ENCODE results near the gene THSD7A.

The THSD7A gene

DNA sequence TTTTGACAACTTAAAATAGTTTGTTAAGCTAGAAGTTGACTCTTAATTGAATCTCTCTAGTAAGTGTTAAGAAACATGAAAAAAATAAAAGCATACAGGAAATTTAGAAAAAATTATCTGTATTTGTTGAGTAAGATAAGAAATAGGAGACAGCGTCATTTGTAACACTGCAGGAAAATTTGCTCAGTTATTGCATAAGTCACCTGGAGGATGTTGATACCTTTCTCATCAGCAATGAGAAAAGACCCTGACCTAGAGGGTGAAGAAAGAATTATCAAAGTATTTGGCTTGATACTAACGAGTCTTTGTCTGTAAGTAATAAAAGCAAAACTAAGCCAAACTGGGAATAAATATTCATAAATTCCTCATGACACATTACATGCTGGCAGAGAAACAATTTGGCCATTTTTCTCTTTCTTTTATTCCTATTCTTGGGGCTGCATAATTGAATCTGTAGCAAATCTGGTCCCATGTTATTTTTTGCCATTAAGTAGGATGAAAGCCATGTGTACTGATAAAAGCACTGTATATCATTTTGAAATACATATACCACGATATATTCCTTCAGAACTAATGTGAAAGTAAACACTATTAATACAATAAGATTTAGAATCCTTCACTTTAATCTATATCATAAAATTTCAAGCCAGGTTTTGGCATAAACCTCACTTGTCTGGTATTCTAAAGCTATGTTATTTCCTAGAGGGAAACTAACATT is 362.8 kb downstream of the THSD7A start:
- Histone ChIP-seq H3K27ac (ENCODE audit: low read length) (no peak overlapping the region), H3K36me3 (ENCODE audit: control insufficient read depth, insufficient read depth, low read length) (no peaks in the 10 kb centered on the region), H3K27me3 (ENCODE audit: control insufficient read depth, insufficient read depth, low read length) (no peaks in the 10 kb centered on the region), H3K4me1 (ENCODE audit: control insufficient read depth, insufficient read depth, low read length) (no peaks in the 10 kb centered on the region), H3K9me3 (ENCODE audit: control insufficient read depth, insufficient read depth, low read length) (no peaks in the 10 kb centered on the region), H3K4me3 (ENCODE audit: low read length) (no peak overlapping the region)
- DNase-seq (ENCODE audit: low read depth, low spot score) = no peak
- no CpG with 5 or more reads among the region's 3 CpGs for WGBS (ENCODE audit: insufficient coverage, insufficient read length)

DNA sequence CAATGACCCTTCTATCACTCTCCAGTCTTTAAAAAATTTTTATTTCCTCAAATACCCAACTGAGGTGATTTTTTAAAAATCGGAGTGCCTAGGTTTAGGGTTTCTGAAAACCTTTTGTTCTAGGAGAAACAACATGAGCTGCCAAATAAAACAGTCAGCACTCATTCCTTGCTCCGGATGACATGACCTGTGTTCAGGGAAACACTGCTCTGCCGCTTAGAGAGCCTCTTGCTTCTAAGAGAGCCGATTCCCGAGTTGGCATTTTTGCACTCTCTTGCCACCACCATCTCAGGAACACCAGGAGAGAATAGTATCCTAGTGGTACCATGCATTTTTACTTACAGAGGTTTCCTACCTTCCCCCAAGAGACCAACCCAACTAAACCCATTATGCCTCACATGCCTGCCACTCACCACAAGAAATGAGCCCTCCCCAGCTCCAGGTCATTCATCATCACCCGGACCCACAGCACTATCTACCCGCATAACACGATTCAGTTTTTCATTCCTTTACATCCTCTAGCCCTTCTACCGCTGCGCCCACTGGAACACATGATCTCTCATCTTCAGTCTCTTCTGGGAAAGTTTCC is 365.4 kb downstream of the THSD7A start:
- no peaks in the 10 kb centered on the region for H3K4me1 ChIP-seq (ENCODE audit: control insufficient read depth, insufficient read depth, low read length)
- H3K36me3 ChIP-seq (ENCODE audit: control insufficient read depth, insufficient read depth, low read length) = no peaks in the 10 kb centered on the region
- no peak overlapping the region for H3K27ac ChIP-seq (ENCODE audit: low read length)
- WGBS (ENCODE audit: insufficient coverage, insufficient read length) = no CpG with 5 or more reads among the region's 10 CpGs
- no peak for DNase-seq (ENCODE audit: low read depth, low spot score)
- H3K27me3 ChIP-seq (ENCODE audit: control insufficient read depth, insufficient read depth, low read length) = no peaks in the 10 kb centered on the region
- no peaks in the 10 kb centered on the region for H3K9me3 ChIP-seq (ENCODE audit: control insufficient read depth, insufficient read depth, low read length)
- no peak overlapping the region for H3K4me3 ChIP-seq (ENCODE audit: low read length)

DNA sequence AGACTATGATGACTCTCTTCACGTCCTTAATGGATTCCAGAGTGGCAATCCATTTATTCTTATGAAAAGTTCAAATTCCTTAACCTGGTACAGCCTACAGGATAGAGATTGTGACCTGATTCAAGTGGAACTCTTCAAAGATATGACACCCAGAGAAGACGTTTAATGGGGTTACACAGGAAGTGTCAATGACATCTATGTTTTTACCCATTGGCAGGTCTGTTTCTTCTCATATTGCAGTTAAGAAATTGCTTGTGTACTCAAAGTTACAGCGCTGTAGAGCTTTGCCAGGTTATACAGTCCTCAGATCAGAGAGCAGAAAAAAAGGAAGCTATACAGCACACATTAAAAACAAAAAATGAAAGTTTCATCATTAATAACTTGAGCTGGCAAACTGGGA is 367.4 kb downstream of the THSD7A start:
- no peaks in the 10 kb centered on the region; the same call in 1 of the 2 replicates for H3K4me1 ChIP-seq (ENCODE audit: control insufficient read depth, insufficient read depth, low read length)
- H3K36me3 ChIP-seq (ENCODE audit: control insufficient read depth, insufficient read depth, low read length) = no peaks in the 10 kb centered on the region
- no peak overlapping the region for H3K4me3 ChIP-seq (ENCODE audit: low read length)
- no peak overlapping the region for H3K27ac ChIP-seq (ENCODE audit: low read length)
- H3K9me3 ChIP-seq (ENCODE audit: control insufficient read depth, insufficient read depth, low read length) = no peaks in the 10 kb centered on the region
- no CpG with 5 or more reads among the region's 3 CpGs for WGBS (ENCODE audit: insufficient coverage, insufficient read length)
- H3K27me3 ChIP-seq (ENCODE audit: control insufficient read depth, insufficient read depth, low read length) = no peaks in the 10 kb centered on the region
- no peak for DNase-seq (ENCODE audit: low read depth, low spot score)

DNA sequence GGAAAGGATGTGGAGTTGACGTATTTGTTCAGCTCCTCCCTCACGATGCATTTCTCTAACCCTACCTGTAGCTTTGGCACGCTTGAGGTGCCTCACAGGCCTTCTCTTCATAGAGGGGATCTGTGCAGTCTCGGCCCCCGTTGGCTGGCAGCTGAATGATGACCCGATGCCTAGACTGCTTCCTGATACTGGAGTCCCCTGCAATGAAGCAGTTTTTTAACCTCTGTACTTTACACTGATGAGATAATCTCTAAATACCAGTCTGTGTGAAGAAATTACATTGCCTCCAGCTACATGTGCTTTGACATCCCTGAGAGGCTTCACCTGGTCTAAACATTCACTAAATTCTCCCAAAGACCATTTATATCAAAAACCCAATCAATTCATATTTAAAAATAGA is 370.1 kb downstream of the THSD7A start:
- Histone ChIP-seq H3K27ac (ENCODE audit: low read length) (no peak overlapping the region), H3K4me3 (ENCODE audit: low read length) (no peak overlapping the region), H3K27me3 (ENCODE audit: control insufficient read depth, insufficient read depth, low read length) (no peaks in the 10 kb centered on the region), H3K9me3 (ENCODE audit: control insufficient read depth, insufficient read depth, low read length) (no peaks in the 10 kb centered on the region), H3K4me1 (ENCODE audit: control insufficient read depth, insufficient read depth, low read length) (no peaks in the 10 kb centered on the region; the same call in 1 of the 2 replicates), H3K36me3 (ENCODE audit: control insufficient read depth, insufficient read depth, low read length) (no peaks in the 10 kb centered on the region)
- DNase-seq (ENCODE audit: low read depth, low spot score) = no peak
- WGBS (ENCODE audit: insufficient coverage, insufficient read length) = no CpG with 5 or more reads among the region's 6 CpGs

DNA sequence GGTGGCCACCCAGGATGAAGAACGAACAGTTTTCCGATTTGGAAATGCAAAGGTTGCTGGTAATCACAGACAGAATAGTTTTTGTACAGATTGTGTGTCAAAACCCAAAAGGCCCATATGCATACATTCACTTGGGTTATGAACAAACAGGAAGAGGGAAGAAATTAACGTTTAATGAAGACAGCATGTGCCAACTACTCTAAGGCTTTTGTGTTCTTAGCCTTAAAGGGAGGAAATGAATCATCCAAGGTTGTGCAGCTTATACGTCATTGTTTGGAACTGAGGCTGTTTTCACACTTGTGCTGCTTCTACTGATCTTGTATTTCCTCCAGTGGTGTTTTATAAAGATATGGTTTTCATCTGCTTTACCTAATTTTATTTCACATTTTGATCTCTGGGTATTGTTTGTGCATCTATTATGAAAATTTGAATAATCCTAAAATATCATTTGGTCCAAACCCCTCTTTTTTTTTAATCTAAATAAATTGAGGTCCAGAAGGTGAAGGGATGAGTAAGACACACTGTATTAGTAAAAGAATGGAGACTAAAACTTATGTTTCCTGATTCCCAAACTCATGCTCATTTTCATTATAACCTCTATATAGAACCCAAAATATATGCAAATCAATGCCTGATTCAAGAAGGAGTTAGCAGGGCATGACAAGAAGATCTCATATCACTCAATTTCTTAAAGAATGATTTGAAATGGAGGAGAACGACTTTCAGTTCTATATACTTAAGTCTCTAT is 373.1 kb downstream of the THSD7A start:
- Histone ChIP-seq H3K27ac (ENCODE audit: low read length) (no peak overlapping the region), H3K36me3 (ENCODE audit: control insufficient read depth, insufficient read depth, low read length) (no peaks in the 10 kb centered on the region)

GRCh38 chr7:11457419-11457818 is 374.6 kb downstream of the THSD7A start:
- DNase-seq (ENCODE audit: low read depth, low spot score) = no peak
- no peaks in the 10 kb centered on the region for H3K36me3 ChIP-seq (ENCODE audit: control insufficient read depth, insufficient read depth, low read length)
- no peak overlapping the region for H3K4me3 ChIP-seq (ENCODE audit: low read length)
- no peak overlapping the region for H3K27ac ChIP-seq (ENCODE audit: low read length)
- H3K9me3 ChIP-seq (ENCODE audit: control insufficient read depth, insufficient read depth, low read length) = no peaks in the 10 kb centered on the region
- H3K4me1 ChIP-seq (ENCODE audit: control insufficient read depth, insufficient read depth, low read length) = no peaks in the 10 kb centered on the region; the same call in 1 of the 2 replicates
- WGBS (ENCODE audit: insufficient coverage, insufficient read length) = no CpG with 5 or more reads among the region's 3 CpGs
- no peaks in the 10 kb centered on the region for H3K27me3 ChIP-seq (ENCODE audit: control insufficient read depth, insufficient read depth, low read length)

More for the DNA sequence above, 373.1 kb downstream of the THSD7A start:
- WGBS (ENCODE audit: insufficient coverage, insufficient read length) = no CpG with 5 or more reads among the region's 5 CpGs
- Histone ChIP-seq H3K4me1 (ENCODE audit: control insufficient read depth, insufficient read depth, low read length) (no peaks in the 10 kb centered on the region; the same call in 1 of the 2 replicates), H3K9me3 (ENCODE audit: control insufficient read depth, insufficient read depth, low read length) (no peaks in the 10 kb centered on the region), H3K27me3 (ENCODE audit: control insufficient read depth, insufficient read depth, low read length) (no peaks in the 10 kb centered on the region), H3K4me3 (ENCODE audit: low read length) (no peak overlapping the region)
- DNase-seq (ENCODE audit: low read depth, low spot score) = no peak

DNA sequence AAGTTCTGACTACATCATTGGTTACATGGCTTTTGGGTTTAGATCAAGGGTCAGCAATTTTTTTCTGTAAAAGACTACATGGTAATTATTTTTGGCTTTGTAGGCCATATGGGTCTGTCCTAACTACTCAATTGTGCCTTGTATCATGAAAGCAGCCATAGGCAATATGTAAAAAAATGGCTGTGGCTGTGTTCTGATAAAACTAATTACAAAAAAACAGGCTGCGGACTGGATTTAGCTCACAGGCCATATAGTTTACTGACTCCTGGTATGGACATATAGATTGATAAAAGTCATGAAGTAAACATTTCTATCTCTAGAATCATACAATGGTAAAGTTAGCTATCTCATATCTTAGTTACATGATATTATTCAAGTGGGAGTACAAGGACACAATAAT is 375.4 kb downstream of the THSD7A start:
- Histone ChIP-seq H3K4me3 (ENCODE audit: low read length) (no peak overlapping the region), H3K27ac (ENCODE audit: low read length) (no peak overlapping the region), H3K36me3 (ENCODE audit: control insufficient read depth, insufficient read depth, low read length) (no peaks in the 10 kb centered on the region), H3K4me1 (ENCODE audit: control insufficient read depth, insufficient read depth, low read length) (no peaks in the 10 kb centered on the region; the same call in 1 of the 2 replicates), H3K9me3 (ENCODE audit: control insufficient read depth, insufficient read depth, low read length) (no peaks in the 10 kb centered on the region), H3K27me3 (ENCODE audit: control insufficient read depth, insufficient read depth, low read length) (no peaks in the 10 kb centered on the region)
- WGBS (ENCODE audit: insufficient coverage, insufficient read length) = no CpG with 5 or more reads among the region's 1 CpG
- no peak for DNase-seq (ENCODE audit: low read depth, low spot score)

DNA sequence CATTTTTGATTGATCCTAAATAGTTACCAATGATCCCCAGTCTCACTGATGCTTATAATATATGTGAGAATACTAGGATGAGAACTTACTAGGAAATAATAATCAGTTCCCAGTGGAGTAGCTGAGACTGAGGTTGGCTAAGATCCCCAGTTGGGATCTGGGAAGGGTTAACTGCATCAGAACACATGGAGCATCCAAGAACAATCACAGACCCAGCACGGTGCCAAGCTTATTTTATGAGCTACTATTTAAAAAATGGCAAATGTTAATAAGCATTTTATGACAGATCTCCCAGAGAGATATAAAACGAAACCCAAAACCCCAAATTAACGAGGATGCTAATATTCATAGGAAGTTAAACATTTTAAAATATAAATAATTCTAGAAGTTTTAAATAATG is 379.5 kb downstream of the THSD7A start:
- no peaks in the 10 kb centered on the region for H3K27me3 ChIP-seq (ENCODE audit: control insufficient read depth, insufficient read depth, low read length)
- no peaks in the 10 kb centered on the region for H3K4me1 ChIP-seq (ENCODE audit: control insufficient read depth, insufficient read depth, low read length)
- DNase-seq (ENCODE audit: low read depth, low spot score) = no peak
- H3K27ac ChIP-seq (ENCODE audit: low read length) = no peak overlapping the region
- H3K4me3 ChIP-seq (ENCODE audit: low read length) = no peak overlapping the region
- no CpG with 5 or more reads among the region's 3 CpGs for WGBS (ENCODE audit: insufficient coverage, insufficient read length)
- H3K9me3 ChIP-seq (ENCODE audit: control insufficient read depth, insufficient read depth, low read length) = no peaks in the 10 kb centered on the region
- no peaks in the 10 kb centered on the region for H3K36me3 ChIP-seq (ENCODE audit: control insufficient read depth, insufficient read depth, low read length)

DNA sequence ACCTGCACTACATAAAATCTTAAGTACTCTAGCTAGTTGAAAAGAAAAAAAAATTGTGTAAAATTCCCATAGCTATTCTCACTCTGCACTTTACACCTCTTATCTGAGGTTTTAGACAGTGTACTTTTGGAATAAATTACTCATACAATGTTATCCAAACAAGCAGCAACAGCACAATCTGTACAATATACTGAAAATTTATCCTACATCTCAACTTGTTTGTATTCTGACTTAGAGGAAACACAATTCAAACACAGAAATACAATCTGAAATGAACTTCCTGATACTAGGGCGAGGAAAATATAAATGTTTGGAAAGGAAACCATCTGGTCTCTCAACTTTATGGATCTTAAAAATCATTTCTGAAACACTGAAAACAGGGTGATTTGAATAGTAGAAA is 381.7 kb downstream of the THSD7A start:
- Histone ChIP-seq H3K36me3 (ENCODE audit: control insufficient read depth, insufficient read depth, low read length) (no peaks in the 10 kb centered on the region), H3K4me3 (ENCODE audit: low read length) (no peak overlapping the region), H3K27me3 (ENCODE audit: control insufficient read depth, insufficient read depth, low read length) (no peaks in the 10 kb centered on the region), H3K9me3 (ENCODE audit: control insufficient read depth, insufficient read depth, low read length) (no peaks in the 10 kb centered on the region), H3K4me1 (ENCODE audit: control insufficient read depth, insufficient read depth, low read length) (no peaks in the 10 kb centered on the region), H3K27ac (ENCODE audit: low read length) (no peak overlapping the region)
- no CpG with 5 or more reads among the region's 1 CpG for WGBS (ENCODE audit: insufficient coverage, insufficient read length)
- DNase-seq (ENCODE audit: low read depth, low spot score) = no peak

- WGBS (ENCODE audit: insufficient coverage, insufficient read length) = no CpG with 5 or more reads among the region's 3 CpGs
Measured at GRCh38 chr7:11449316-11449715, 382.7 kb downstream of the THSD7A start.

More at GRCh38 chr7:11449316-11449715, 382.7 kb downstream of the THSD7A start:
- no peaks in the 10 kb centered on the region for H3K27me3 ChIP-seq (ENCODE audit: control insufficient read depth, insufficient read depth, low read length)
- no peak overlapping the region for H3K4me3 ChIP-seq (ENCODE audit: low read length)
- H3K4me1 ChIP-seq (ENCODE audit: control insufficient read depth, insufficient read depth, low read length) = no peaks in the 10 kb centered on the region
- H3K27ac ChIP-seq (ENCODE audit: low read length) = no peak overlapping the region
- H3K9me3 ChIP-seq (ENCODE audit: control insufficient read depth, insufficient read depth, low read length) = no peaks in the 10 kb centered on the region
- no peaks in the 10 kb centered on the region for H3K36me3 ChIP-seq (ENCODE audit: control insufficient read depth, insufficient read depth, low read length)
- DNase-seq (ENCODE audit: low read depth, low spot score) = no peak
